Right forelimb (tissue), 1 donor: ENCODE measurements around the gene PJVK.
"Not testable (repeated sequence)": the region's sequence is repeated elsewhere in the genome, so short reads cannot be mapped to it uniquely, and the experiment has no call there.

Experiments
- DNase-seq: peaks from one replicate; pipeline ENCODE4 v3.0.0-alpha.2; 2018

Gene PJVK

GRCh38 chr2:178441426-178441825, 9.8 kb upstream of the PJVK start:
- no peak for DNase-seq

GRCh38 chr2:178448968-178449661, 2.1 kb upstream of the PJVK start:
- no peak for DNase-seq

GRCh38 chr2:178449700-178450523, 1.3 kb upstream of the PJVK start:
- DNase-seq, result peak; percentile 46

GRCh38 chr2:178450524-178450773, 729 bp upstream of the PJVK start:
- DNase-seq, result no peak

- DNase-seq, result no peak
Observed at GRCh38 chr2:178452334-178452733, 1.2 kb downstream of the PJVK start.

DNA sequence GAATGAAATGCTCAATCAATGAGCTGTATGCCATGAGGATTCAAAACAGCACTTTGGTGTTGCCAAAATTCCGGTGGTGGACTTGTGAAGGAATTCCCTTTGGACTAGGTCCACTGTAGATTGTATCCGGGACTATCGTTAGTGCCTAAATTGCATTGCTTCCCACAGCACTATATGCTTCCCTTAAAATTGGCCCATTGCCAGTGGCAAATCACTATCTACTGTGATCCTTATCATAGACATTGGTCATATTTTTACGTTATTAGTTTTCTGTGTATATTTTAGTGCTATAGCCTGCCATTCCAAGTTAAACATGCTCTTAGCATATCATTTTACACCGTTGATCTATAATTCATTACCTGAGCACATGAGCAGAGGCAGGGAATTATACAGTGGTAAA, 1.7 kb downstream of the PJVK start:
- no peak for DNase-seq

- no peak for DNase-seq
Observed at GRCh38 chr2:178455947-178456346, 4.8 kb downstream of the PJVK start.

DNA sequence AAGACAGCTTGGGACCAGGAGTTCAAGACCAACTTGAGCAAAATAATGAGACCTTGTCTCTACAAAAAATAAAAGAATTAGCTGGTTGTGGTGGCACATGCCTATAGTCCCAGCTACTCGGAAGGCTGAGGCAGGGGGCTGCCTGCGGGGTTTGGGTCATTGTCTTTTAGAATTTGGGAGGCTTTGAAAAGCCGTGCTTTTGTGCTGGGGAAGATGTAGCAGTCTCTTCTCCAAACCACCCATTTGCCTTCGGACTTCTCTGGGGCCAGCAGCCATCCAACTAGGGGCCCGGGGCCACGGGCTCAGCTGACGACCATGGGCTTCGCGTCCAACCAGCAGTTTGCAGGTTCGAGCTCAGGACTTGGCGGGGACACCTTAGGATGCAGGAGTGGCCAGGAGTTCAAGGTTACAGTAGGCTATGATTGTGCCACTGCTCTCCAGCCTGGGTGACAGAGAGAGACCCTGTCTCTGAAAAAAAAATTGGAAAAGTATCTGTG, 6.3 kb downstream of the PJVK start:
- DNase-seq, result no peak

GRCh38 chr2:178469219-178469849, 18.2 kb downstream of the PJVK start:
- no peak for DNase-seq

DNA sequence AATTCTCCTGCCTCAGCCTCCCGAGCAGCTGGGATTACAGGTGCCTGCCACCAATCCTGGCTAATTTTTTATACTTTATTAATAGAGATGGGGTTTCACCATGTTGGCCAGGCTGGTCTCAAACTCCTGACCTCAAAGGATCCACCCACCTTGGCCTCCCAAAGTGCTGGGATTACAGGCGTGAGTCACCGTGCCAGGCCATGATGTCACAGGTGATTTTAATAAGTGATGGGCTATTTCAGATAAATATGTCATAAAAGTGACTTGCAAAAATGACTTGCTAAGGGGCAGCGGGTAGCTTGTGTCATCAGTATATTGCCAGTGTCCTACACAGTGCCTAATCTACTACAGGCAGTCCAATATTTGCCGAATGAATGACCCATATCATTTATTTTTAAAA, 20.1 kb downstream of the PJVK start:
- DNase-seq, result not testable (repeated sequence)

DNA sequence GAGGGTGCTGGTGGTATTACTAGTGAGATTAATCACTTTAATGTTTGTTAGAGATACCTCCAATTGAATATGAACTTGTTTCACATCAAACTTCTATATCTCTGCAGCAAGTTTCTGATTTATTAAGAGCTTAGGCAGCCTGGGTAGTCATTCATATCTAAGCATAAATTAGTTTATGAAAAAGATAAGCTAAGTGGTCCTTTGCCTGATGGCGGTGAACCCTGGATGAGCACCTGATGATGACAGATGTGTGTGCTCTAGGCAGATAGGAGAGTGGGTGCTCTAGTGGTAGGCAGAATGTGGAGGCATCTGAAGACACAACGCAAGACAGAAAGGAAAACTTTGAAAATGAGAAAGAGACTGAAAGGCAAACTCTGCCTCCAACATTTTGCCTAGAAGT, 22.2 kb downstream of the PJVK start:
- no peak for DNase-seq

DNA sequence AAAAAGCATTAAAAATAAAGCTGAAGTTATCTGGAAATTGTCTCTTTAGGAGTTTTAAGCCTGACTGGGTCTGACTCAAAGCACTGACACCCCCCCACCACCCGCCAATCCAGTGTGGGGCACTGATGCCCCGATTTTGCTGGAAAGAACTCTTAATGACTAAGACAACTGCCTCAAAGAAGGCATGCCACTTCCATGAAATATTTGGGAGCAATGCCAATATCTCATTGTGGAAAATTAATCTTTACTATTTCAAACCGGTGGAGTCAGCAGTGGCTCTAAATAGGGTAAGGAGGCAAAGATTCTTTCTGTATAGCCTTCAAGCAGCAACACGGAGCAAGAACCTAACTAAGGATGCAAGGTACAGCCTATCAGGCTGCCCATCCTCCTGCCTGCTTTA, 22.8 kb downstream of the PJVK start:
- DNase-seq, result no peak

- DNase-seq, result no peak
Observed at GRCh38 chr2:178474560-178474959, 23.4 kb downstream of the PJVK start.

DNA sequence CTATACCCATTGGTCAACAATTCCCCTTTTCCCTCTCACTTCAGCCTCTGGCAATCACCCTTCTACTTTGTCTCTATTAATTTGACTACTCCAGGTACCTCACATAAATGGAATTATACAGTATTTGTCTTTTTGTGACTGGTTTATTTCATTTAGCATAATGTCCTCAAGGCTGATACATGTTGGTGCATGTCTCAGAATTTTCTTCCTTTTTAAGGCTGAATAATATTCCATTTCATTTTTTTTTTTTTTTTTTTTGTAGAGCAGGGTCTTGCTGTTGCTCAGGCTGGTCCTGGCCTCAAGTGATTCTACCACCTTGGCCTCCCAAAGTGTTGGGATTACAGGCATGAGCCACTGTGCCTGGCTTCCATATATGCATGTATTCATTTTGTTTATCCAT, 25.3 kb downstream of the PJVK start:
- DNase-seq, result no peak

- no peak for DNase-seq
Observed at GRCh38 chr2:178477443-178478129, 26.4 kb downstream of the PJVK start.

DNA sequence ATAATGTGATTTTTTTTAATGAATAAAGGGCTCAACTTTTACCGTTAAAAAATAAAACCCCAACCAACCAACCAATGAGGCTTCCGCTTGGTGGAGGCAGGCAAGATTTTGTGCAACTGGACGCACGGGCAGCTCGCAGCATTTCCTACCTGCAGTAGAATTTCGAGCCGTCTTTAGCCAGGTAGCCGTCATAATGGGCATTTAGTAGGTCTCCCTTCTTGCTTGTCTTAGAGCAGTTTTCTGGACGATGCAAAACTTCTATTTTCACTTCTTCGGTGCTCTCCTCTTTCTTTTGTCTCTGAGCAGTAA, 26.9 kb downstream of the PJVK start:
- no peak for DNase-seq

DNA sequence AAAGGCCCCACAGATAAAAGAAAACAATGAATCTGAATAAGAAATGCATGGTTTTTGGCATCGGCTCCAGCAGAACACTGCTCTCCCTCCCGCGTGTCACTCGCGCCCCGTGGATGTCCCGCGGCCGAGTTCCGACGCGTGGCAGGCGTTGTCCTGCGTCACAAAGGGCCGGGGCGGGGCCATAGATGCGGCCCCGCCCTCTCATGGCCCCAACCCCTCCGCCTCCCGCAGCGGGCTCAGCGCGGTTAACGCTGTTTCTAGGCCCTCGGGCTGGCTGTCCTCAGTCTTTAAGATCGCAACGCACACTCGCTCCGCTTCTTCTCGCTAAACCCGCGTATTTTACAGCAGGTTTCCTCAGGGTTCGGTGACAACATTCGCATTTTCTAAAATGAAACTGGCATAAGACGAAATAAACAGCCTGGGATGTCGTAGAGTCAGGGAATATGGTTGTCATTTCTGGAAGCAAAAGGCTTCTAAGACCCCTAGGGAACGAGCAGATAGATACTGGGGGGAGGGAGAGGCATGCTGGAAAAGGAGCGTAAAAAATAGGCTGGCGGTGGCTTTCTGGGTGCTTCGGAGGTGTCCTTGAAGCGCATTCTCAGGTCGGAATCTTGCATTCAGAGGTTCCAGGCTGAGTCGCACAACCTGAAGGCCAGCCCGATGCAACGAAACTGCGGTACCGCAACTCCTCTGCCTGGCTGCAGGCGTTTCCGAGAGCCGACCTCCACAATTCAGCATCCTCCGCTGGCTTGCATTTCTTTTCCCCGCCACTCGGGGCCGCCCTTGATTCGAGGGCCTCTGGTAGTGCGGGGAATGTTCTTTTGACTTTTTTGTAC, 27.5 kb downstream of the PJVK start, which contains the start of gene FKBP7:
Gene FKBP7 (minus strand): TSS at position 162 of the 836 bp plus-strand sequence. CDS start 101 bp downstream, at position 61.
- peak; percentile 91 for DNase-seq

- DNase-seq, result no peak
Observed at GRCh38 chr2:178479275-178479616, 28.1 kb downstream of the PJVK start.

GRCh38 chr2:178479758-178480226, 28.6 kb downstream of the PJVK start:
- no peak for DNase-seq

DNA sequence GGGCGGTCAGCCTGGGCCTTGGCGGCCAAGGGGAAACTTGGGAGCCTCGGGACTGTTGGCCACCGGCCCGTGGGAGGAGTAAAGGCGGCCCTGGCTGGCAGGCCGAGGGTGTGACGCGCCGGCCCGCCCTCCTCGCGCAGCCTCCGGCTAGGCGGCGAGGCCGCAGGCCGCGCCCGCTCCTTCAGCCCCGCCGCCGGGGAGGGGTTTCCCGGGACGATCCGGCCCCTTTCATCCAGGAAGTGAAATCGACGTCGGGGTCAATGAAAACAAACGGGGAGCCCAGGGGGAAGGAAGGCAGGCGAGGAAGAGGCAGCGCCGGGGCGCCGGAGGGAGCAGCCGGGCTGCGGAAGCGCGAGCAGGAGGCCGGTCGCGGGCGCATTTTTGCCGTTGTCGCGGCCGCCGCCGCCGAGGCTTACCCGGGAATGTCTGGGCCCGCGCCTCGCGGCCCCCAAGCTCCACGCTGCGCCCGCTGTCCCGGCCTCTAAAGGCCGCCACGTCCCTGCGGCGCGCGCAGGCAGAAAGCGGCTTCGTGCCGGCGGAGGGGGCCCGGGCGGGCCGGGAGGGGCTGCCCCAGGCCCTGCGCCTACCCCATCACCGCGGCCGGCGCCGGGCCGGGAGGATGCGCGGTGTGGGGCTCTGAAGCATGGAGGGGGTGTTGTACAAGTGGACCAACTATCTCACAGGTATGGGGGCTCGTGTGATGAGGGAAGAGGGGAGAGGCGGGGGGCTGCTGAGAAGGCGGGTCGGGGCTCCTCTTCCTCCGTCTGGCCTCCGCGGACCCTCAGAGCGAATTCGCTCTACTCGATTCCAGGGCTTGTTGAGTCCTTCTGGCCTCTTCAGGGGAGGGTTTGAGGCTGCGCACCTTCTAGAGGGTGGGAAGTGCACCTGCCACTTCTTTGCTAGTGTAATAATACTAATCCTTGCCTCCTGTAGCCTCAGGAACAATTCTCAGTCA, 29.3 kb downstream of the PJVK start, which contains the start of gene PLEKHA3:
Gene PLEKHA3 (plus strand): TSS at position 231 of the 955 bp plus-strand sequence. CDS start 413 bp downstream, at position 644.
- DNase-seq, result peak; percentile 96

DNA sequence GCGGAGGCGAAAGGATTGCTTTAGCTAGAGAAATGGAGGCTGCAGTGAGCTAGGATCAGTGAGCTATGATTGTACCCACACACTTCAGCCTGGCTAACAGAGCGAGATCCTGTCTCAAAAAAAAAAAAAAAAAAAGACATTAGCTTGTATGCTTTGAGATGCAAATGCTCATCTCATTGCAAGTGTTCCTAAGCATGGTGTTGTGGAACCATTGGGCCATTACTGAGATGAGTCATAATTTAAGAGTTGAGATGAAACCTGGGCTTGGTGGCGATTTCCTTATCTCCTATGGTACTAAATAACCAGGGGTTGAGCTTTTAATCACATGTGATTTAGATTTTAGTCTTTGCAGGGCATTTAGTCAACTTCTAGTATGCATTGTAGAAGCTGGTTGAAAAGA, 31.3 kb downstream of the PJVK start:
- no peak for DNase-seq
